Endothelial cell (in vitro differentiated cells): ENCODE data around the gene MARCHF9. TPM values are rescaled to one million over a fixed set of nuclear protein-coding genes. Genes with fewer than 3 reads are reported as not detected.
"Not testable (repeated sequence)": the region's sequence is repeated elsewhere in the genome, so short reads cannot be mapped to it uniquely, and the experiment has no call there.

Source experiments
- DNase-seq: peaks from one replicate; pipeline ENCODE4 v3.0.0; 2021; ENCODE audit warnings: low spot score
- H3K27ac Mint-ChIP-seq: one replicate; pipeline ENCODE4 v1.8.0; 2021; ENCODE audit warnings: mixed read lengths, inconsistent platforms; ENCODE audit not compliant: unreplicated experiment
- H3K27me3 Mint-ChIP-seq: one replicate; pipeline ENCODE4 v1.8.0; 2021; ENCODE audit warnings: mild to moderate bottlenecking, moderate library complexity, mixed read lengths, inconsistent platforms; ENCODE audit not compliant: unreplicated experiment
- H3K36me3 Mint-ChIP-seq: one replicate; pipeline ENCODE4 v1.8.0; 2021; ENCODE audit warnings: mild to moderate bottlenecking, low read depth, mixed read lengths, inconsistent platforms; ENCODE audit not compliant: unreplicated experiment
- H3K4me1 Mint-ChIP-seq: one replicate; pipeline ENCODE4 v1.8.0; 2021; ENCODE audit warnings: mild to moderate bottlenecking, mixed read lengths, inconsistent platforms; ENCODE audit not compliant: unreplicated experiment
- H3K4me3 Mint-ChIP-seq: one replicate; pipeline ENCODE4 v1.8.0; 2021; ENCODE audit warnings: mild to moderate bottlenecking, mixed read lengths, inconsistent platforms; ENCODE audit not compliant: unreplicated experiment
- H3K9me3 Mint-ChIP-seq: one replicate; pipeline ENCODE4 v1.8.0; 2021; ENCODE audit warnings: mixed read lengths, inconsistent platforms; ENCODE audit not compliant: unreplicated experiment
- CTCF ChIP-seq: fragments of 200-600 bp; sonication (generic); IDR thresholded peaks from one replicate; pipeline ENCODE4 v1.5.0; 2021; ENCODE audit warnings: antibody characterized with exemption; ENCODE audit not compliant: unreplicated experiment
- total RNA-seq: library from RNA; stranded (reverse); fragmentation: NEBNext Ultra II Directional; extraction: Animal tissue kit (Norgen Biotek cat#: 25700); gene quantifications from one replicate; pipeline ENCODE4 v1.2.1, GENCODE V29; 2021; ENCODE audit not compliant: unreplicated experiment

Gene MARCHF9
- total RNA-seq, 1 donor from 2014 or later: 2.3 TPM

GRCh38 chr12:57717846-57718640 is 36.9 kb upstream of the MARCHF9 start:
- DNase-seq: no peak
- Mint-ChIP-seq H3K27ac (no peak overlapping the region), H3K36me3 (peaks cover 42% of the 10 kb centered on the region), H3K27me3 (peaks cover 9% of the 10 kb centered on the region), H3K4me3 (peak overlapping the region; percentile 85), H3K4me1 (peaks cover 15% of the 10 kb centered on the region), H3K9me3 (no peaks in the 10 kb centered on the region)
- no peak for TF ChIP-seq CTCF

GRCh38 chr12:57718641-57719528 is 36.0 kb upstream of the MARCHF9 start:
- Mint-ChIP-seq H3K27ac (no peak overlapping the region), H3K4me3 (no peak overlapping the region), H3K27me3 (peaks cover 9% of the 10 kb centered on the region), H3K9me3 (no peaks in the 10 kb centered on the region), H3K36me3 (peaks cover 42% of the 10 kb centered on the region), H3K4me1 (peaks cover 15% of the 10 kb centered on the region)
- no peak for TF ChIP-seq CTCF
- DNase-seq: no peak

GRCh38 chr12:57719777-57720605 is 34.9 kb upstream of the MARCHF9 start:
- no peak for DNase-seq
- TF ChIP-seq CTCF: no peak
- H3K4me3 Mint-ChIP-seq: peak overlapping the region; percentile 66
- peaks cover 19% of the 10 kb centered on the region for H3K4me1 Mint-ChIP-seq
- H3K27ac Mint-ChIP-seq: peak overlapping the region; percentile 8
- no peaks in the 10 kb centered on the region for H3K9me3 Mint-ChIP-seq
- peaks cover 14% of the 10 kb centered on the region for H3K27me3 Mint-ChIP-seq
- H3K36me3 Mint-ChIP-seq: peaks cover 45% of the 10 kb centered on the region

- Mint-ChIP-seq H3K27ac (no peak overlapping the region), H3K9me3 (no peaks in the 10 kb centered on the region), H3K36me3 (peaks cover 42% of the 10 kb centered on the region), H3K27me3 (peaks cover 16% of the 10 kb centered on the region), H3K4me3 (no peak overlapping the region), H3K4me1 (peaks cover 19% of the 10 kb centered on the region)
- no peak for DNase-seq
- TF ChIP-seq CTCF: no peak
These were observed 34.0 kb upstream of the MARCHF9 start for GRCh38 chr12:57720606-57721595.

- Mint-ChIP-seq H3K4me1 (peaks cover 22% of the 10 kb centered on the region), H3K4me3 (peak overlapping the region; percentile 4)
These were observed 32.9 kb upstream of the MARCHF9 start for GRCh38 chr12:57721846-57722608.

More at GRCh38 chr12:57721846-57722608, 32.9 kb upstream of the MARCHF9 start:
- peaks cover 41% of the 10 kb centered on the region for H3K36me3 Mint-ChIP-seq
- not testable (repeated sequence) for H3K9me3 Mint-ChIP-seq, DNase-seq, H3K27ac Mint-ChIP-seq
- peaks cover 16% of the 10 kb centered on the region for H3K27me3 Mint-ChIP-seq
